DND-41 (cell line): Measurements from ENCODE around the gene MBNL3.

Source experiments
- ATAC-seq: fragments of 200-7000 bp; cut with Tn5 transposase; 3 replicates; pipeline ENCODE4 v1.9.1; 2021; ENCODE audit warnings: low read depth; ENCODE audit not compliant: insufficient read depth
- DNase-seq: peaks from one replicate; pipeline ENCODE4 v3.0.0-alpha.2; 2020
- H2AFZ ChIP-seq: 2 replicates; pipeline ENCODE4 v1.6.0; 2012; ENCODE audit warnings: low read depth, low read length
- H3K27ac ChIP-seq: 2 replicates; pipeline ENCODE4 v1.5.1; 2012; ENCODE audit warnings: low read length, inconsistent platforms
- H3K27me3 ChIP-seq: fragments of 200-600 bp; sonication (generic); 2 replicates; pipeline ENCODE4 v1.6.0; 2012; ENCODE audit warnings: low read length, mild to moderate bottlenecking, inconsistent platforms; ENCODE audit not compliant: insufficient read depth, poor library complexity
- H3K36me3 ChIP-seq: 2 replicates; pipeline ENCODE4 v1.5.1; 2012; ENCODE audit warnings: low read length, inconsistent platforms; ENCODE audit not compliant: insufficient read depth
- H3K4me1 ChIP-seq: 2 replicates; pipeline ENCODE4 v1.5.1; 2012; ENCODE audit warnings: mild to moderate bottlenecking, low read length; ENCODE audit not compliant: insufficient read depth
- H3K4me2 ChIP-seq: 2 replicates; pipeline ENCODE4 v1.6.0; 2012; ENCODE audit warnings: mild to moderate bottlenecking, moderate library complexity, low read length, inconsistent platforms; ENCODE audit not compliant: insufficient read depth
- H3K4me3 ChIP-seq, 2 experiments: fragments of 200-600 bp in 1 of 2; shearing (Covaris generic) in 1 of 2; 2 replicates each; pipeline ENCODE4 v1.5.1; 2012 to 2016; ENCODE audit warnings: inconsistent platforms in 2 of 2, low read length in 2 of 2, mild to moderate bottlenecking in 2 of 2, low read depth in 1 of 2, moderate library complexity in 1 of 2
- H3K79me2 ChIP-seq: 2 replicates; pipeline ENCODE4 v1.6.0; 2012; ENCODE audit warnings: low read length, inconsistent platforms; ENCODE audit not compliant: insufficient read depth
- H3K9ac ChIP-seq: 2 replicates; pipeline ENCODE4 v1.6.0; 2012; ENCODE audit warnings: low read depth, mild to moderate bottlenecking, inconsistent platforms, low read length, moderate library complexity
- H3K9me3 ChIP-seq: 2 replicates; pipeline ENCODE4 v1.5.1; 2012; ENCODE audit warnings: low read length, moderate library complexity, mild to moderate bottlenecking, inconsistent platforms; ENCODE audit not compliant: insufficient read depth, severe bottlenecking
- H4K20me1 ChIP-seq: 2 replicates; pipeline ENCODE4 v1.6.0; 2012; ENCODE audit warnings: low read length; ENCODE audit not compliant: insufficient read depth
- CTCF ChIP-seq: IDR thresholded peaks from 2 replicates; pipeline ENCODE4 v1.5.1; 2012; ENCODE audit warnings: borderline replicate concordance, low read length, moderate library complexity, mild to moderate bottlenecking; ENCODE audit not compliant: poor library complexity, severe bottlenecking; ENCODE audit errors: extremely low read depth
- EZH2 ChIP-seq: IDR thresholded peaks from 3 replicates; pipeline ENCODE4 v1.6.1; 2012; ENCODE audit warnings: borderline replicate concordance, low read depth, mild to moderate bottlenecking, moderate library complexity, low read length, inconsistent platforms; ENCODE audit not compliant: severe bottlenecking

Gene MBNL3

DNA sequence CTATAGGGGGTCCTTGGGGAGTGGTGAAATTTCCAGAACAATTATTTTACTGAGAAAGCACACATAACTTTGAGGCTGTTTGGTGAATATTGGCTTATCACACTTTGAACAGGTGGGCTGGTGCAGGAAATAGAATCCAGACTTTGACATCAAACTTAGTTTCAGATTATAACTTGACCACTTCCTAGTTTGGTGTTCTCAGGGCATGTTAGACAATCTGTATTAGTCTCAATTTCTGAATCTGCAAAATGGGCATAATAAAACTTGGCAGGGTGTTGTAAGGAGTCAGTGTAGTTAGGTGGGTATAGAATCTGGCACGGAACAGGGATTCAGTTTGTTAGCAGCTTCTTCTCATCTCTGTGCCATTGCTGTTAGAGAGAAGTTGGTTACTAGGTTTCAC is 43.3 kb upstream of the MBNL3 start:
- H3K27ac ChIP-seq = no peak overlapping the region
- H3K79me2 ChIP-seq = no peaks in the 10 kb centered on the region
- ATAC-seq = no peak
- H2AFZ ChIP-seq = no peak overlapping the region
- no peak overlapping the region for H3K9ac ChIP-seq
- H3K4me3 ChIP-seq = no peak overlapping the region
- H3K4me2 ChIP-seq = no peak overlapping the region
- DNase-seq = no peak
- no peaks in the 10 kb centered on the region for H3K27me3 ChIP-seq
- no peaks in the 10 kb centered on the region for H3K9me3 ChIP-seq
- H3K36me3 ChIP-seq = no peaks in the 10 kb centered on the region
- H3K4me1 ChIP-seq = no peaks in the 10 kb centered on the region
- TF ChIP-seq CTCF = no peak
- no peak for TF ChIP-seq EZH2
- no peaks in the 10 kb centered on the region for H4K20me1 ChIP-seq

- ATAC-seq = no peak
- no peaks in the 10 kb centered on the region for H3K9me3 ChIP-seq
- TF ChIP-seq CTCF = no peak
- no peak for TF ChIP-seq EZH2
- no peak for DNase-seq
- H3K9ac ChIP-seq = no peak overlapping the region
- H3K36me3 ChIP-seq = no peaks in the 10 kb centered on the region
- H3K4me2 ChIP-seq = no peak overlapping the region
- H3K27ac ChIP-seq = no peak overlapping the region
- H3K4me3 ChIP-seq = no peak overlapping the region
- H3K4me1 ChIP-seq = no peaks in the 10 kb centered on the region
- H3K27me3 ChIP-seq = no peaks in the 10 kb centered on the region
- H3K79me2 ChIP-seq = no peaks in the 10 kb centered on the region
- no peaks in the 10 kb centered on the region for H4K20me1 ChIP-seq
- H2AFZ ChIP-seq = no peak overlapping the region
Observed at GRCh38 chrX:132520792-132521191, 32.0 kb upstream of the MBNL3 start.

DNA sequence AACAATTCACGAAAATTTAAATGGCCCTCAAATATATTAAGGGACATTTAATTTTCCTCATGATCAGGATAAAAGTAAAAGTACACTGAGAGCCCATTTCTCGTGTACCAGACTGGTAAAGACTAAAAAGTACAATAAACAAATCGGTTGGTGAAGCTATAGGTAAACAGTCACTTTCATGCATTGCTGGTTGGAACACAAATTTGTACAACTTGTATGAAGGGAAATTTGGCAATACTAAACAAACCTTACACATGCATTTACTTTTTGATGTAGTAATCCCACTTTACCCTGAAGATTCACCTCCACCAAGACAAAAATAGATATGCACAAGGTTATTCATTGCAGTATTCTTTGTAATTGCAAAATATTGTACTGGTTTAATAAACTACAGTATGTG is 31.4 kb upstream of the MBNL3 start:
- Histone ChIP-seq H3K4me1 (no peaks in the 10 kb centered on the region), H3K27ac (no peak overlapping the region), H4K20me1 (no peaks in the 10 kb centered on the region), H3K9ac (no peak overlapping the region), H3K79me2 (no peaks in the 10 kb centered on the region), H3K9me3 (no peaks in the 10 kb centered on the region), H3K27me3 (no peaks in the 10 kb centered on the region), H3K4me2 (no peak overlapping the region), H3K36me3 (no peaks in the 10 kb centered on the region), H2AFZ (no peak overlapping the region), H3K4me3 (no peak overlapping the region)
- no peak for ATAC-seq
- TF ChIP-seq CTCF (no peak), EZH2 (no peak)
- DNase-seq = no peak

DNA sequence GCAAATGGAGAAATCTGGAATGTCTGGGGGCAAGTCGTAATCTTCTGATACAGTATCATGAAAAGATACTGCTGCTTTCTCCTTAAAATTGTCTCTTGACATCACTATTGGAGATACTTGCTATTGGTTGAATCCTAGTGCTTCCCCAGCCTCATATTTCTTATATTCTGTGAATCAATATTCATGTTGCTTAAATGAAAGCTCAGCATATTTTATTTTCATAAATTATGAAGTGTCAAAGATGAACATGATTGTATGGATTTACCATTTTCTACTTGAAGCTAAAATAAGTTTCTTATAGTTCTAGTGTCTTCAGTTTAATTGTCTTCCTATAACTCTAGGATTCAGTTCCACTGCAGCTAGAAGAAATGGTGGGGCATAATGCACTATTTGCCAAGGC is 29.6 kb upstream of the MBNL3 start:
- H3K27ac ChIP-seq = no peak overlapping the region
- H3K36me3 ChIP-seq = no peaks in the 10 kb centered on the region
- no peak overlapping the region for H3K9ac ChIP-seq
- H3K4me1 ChIP-seq = no peaks in the 10 kb centered on the region
- no peak for DNase-seq
- H3K27me3 ChIP-seq = no peaks in the 10 kb centered on the region
- no peaks in the 10 kb centered on the region for H3K9me3 ChIP-seq
- no peaks in the 10 kb centered on the region for H4K20me1 ChIP-seq
- H3K4me3 ChIP-seq = no peak overlapping the region
- TF ChIP-seq CTCF (no peak), EZH2 (no peak)
- no peak overlapping the region for H3K4me2 ChIP-seq
- ATAC-seq = no peak
- no peak overlapping the region for H2AFZ ChIP-seq
- no peaks in the 10 kb centered on the region for H3K79me2 ChIP-seq
